Measurements from ENCODE around the gene TAF11L3. TPM values are rescaled to one million over a fixed set of nuclear protein-coding genes. Genes with fewer than 3 reads are reported as not detected.

TAF11L3 gene
- total RNA-seq, 2 donors from 2014 or later, result not detected

Other genes starting within 250 kb of the TAF11L3 start
- not detected for gene TAF11L2, start 20.1 kb upstream of the TAF11L3 start, total RNA-seq
- gene TAF11L4, start 3.4 kb downstream of the TAF11L3 start, total RNA-seq, result not detected
- gene TAF11L5, start 6.9 kb downstream of the TAF11L3 start, total RNA-seq, result not detected
- gene TAF11L6, start 10.3 kb downstream of the TAF11L3 start, total RNA-seq, result not detected
- not detected for gene TAF11L7, start 67.4 kb downstream of the TAF11L3 start, total RNA-seq
- gene TAF11L8, start 72.6 kb downstream of the TAF11L3 start, total RNA-seq, result not detected
- not detected for gene TAF11L9, start 76.0 kb downstream of the TAF11L3 start, total RNA-seq
- not detected for gene TAF11L10, start 79.5 kb downstream of the TAF11L3 start, total RNA-seq
- not detected for gene TAF11L11, start 85.8 kb downstream of the TAF11L3 start, total RNA-seq
- gene TAF11L12, start 92.0 kb downstream of the TAF11L3 start, total RNA-seq, result not detected
- gene TAF11L13, start 113.7 kb downstream of the TAF11L3 start, total RNA-seq, result not detected
- not detected for gene TAF11L14, start 116.1 kb downstream of the TAF11L3 start, total RNA-seq